NCI-H524 treated with DMSO at 0.1 percent for 48 hours (cell line): ENCODE data around the gene SLC4A2.
A peak's percentile ranks its signal among the peaks of the same experiment; 100 is the strongest.

ENCODE experiments used
- DNase-seq: peaks from one replicate; lab custom pipeline; 2025; lab: John Stamatoyannopoulos, UW

SLC4A2 gene

GRCh38 chr7:151093748-151094147, 34.4 kb downstream of the SLC4A2 start:
- DNase-seq, result no peak

GRCh38 chr7:151094675-151095074, 35.3 kb downstream of the SLC4A2 start:
- DNase-seq, result no peak

- DNase-seq, result no peak
Measured at GRCh38 chr7:151095123-151095797, 35.9 kb downstream of the SLC4A2 start.

- DNase-seq, result no peak
Measured at GRCh38 chr7:151095828-151096475, 36.6 kb downstream of the SLC4A2 start.

- no peak for DNase-seq
Measured at GRCh38 chr7:151099486-151100211, 40.3 kb downstream of the SLC4A2 start.

GRCh38 chr7:151100921-151101320, 41.5 kb downstream of the SLC4A2 start:
- no peak for DNase-seq

GRCh38 chr7:151101621-151102396, 42.4 kb downstream of the SLC4A2 start:
- DNase-seq, result no peak

GRCh38 chr7:151102991-151103390, 43.6 kb downstream of the SLC4A2 start:
- no peak for DNase-seq

- DNase-seq, result no peak
Measured at GRCh38 chr7:151103973-151104372, 44.6 kb downstream of the SLC4A2 start.

GRCh38 chr7:151104411-151105235, 45.2 kb downstream of the SLC4A2 start:
- no peak for DNase-seq

GRCh38 chr7:151107882-151108281, 48.5 kb downstream of the SLC4A2 start:
- DNase-seq, result peak; percentile 88

GRCh38 chr7:151109094-151110048, 50.0 kb downstream of the SLC4A2 start:
- no peak for DNase-seq

- no peak for DNase-seq
Measured at GRCh38 chr7:151110236-151110940, 51.0 kb downstream of the SLC4A2 start.

- no peak for DNase-seq
Measured at GRCh38 chr7:151110941-151111645, 51.7 kb downstream of the SLC4A2 start.

GRCh38 chr7:151113344-151114150, 54.2 kb downstream of the SLC4A2 start:
- no peak for DNase-seq

- no peak for DNase-seq
Measured at GRCh38 chr7:151114151-151115090, 55.0 kb downstream of the SLC4A2 start.
